GM19397 (cell line): ENCODE data around the gene ARRB2.

Source experiments
- ATAC-seq: cut with Tn5 transposase; IDR thresholded peaks from one replicate; pipeline ENCODE4 v1.9.1; 2021; ENCODE audit warnings: mild to moderate bottlenecking, moderate library complexity; ENCODE audit not compliant: unreplicated experiment

The ARRB2 gene

DNA sequence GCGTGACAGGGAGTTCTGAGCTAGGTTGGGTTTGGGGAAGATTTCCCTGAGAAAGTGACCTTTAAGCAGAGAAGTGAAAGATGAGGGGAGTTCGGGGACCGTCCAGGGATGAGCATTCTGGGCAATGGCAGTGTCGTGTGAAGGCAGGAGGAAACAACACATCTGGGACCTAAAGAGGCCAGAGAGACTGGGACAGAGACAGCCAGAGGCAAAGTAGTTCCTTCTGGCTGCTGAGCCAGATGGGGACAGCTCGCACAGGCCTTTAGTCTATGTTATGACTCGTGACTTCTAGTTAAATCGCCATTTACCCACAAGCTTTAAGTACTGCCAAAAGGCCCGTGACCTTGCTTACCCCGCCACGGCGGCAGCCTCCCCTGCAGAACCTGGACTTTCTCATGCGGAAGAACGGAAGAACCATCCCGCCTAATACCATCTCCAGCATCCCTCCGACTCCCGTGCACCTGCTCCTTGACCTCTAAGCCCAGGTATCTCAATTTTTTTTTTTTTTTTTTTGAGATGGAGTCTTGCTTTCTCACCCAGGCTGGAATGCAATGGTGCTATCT, 12.3 kb downstream of the ARRB2 start:
- no peak for ATAC-seq

DNA sequence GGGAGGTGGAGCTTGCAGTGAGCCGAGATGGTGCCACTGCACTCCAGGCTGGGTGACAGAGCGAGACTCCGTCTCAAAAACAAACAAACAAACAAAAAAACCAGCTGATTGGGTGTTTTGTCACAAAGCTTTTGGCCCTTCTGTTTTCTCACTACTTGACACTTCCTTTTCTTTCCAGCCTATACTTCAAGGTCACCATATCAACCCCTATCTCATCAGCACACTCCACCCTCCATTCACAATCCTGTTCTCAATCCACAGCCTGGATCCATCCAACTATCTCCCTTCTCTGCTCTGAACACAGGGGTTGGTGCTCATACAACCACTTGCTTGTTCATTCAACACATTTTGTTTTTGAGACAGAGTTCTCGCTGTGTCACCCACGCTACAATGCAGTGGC, 14.2 kb downstream of the ARRB2 start:
- no peak for ATAC-seq

DNA sequence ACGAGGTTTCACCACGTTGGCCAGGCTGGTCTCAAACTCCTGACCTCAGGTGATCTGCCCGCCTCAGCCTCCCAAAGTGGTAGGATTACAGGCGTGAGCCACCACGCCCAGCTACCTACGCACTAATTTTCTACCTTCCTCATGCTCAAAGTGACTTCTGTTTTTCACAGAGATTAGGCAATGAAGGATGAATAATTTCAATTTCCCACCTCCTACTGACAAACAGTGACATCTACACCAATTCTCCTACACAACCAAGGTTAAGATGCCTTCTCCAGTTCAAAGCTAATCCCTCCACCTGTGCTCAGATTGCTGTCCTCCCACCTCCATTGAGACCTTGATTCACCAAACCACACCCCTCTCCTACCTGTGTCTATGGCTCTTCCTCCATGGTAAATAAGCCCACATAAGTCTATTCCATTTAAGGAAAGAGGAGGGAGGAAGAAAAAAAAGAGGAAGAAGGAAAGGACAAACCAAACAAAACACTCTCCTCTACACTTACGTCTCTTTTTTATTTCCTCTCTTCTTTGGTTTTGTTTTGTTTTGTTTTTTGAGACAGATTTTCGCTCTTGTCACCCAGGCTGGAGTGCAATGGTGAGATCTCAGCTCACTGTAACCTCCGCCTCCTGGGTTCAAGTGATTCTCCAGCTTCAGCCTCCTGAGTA, 15.3 kb downstream of the ARRB2 start:
- no peak for ATAC-seq

DNA sequence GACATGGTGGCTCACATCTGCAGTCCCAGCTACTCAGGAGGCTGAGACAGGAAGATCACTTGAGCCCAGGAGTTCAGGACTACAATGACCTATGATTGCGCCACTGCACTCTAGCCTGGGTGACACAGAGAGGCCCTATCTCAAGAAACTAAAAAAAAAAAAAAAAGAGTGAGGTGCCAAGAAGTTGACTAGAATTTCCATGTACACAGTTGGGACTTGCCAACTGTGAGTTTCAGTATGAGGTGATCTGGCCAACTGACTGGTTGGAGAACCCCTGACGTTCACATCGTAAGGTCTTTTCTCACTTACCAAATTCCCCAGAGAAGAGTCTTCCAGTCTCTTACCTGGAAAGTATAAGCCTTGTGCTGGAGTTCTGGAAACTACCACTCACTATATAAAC, 17.7 kb downstream of the ARRB2 start:
- ATAC-seq, result no peak

DNA sequence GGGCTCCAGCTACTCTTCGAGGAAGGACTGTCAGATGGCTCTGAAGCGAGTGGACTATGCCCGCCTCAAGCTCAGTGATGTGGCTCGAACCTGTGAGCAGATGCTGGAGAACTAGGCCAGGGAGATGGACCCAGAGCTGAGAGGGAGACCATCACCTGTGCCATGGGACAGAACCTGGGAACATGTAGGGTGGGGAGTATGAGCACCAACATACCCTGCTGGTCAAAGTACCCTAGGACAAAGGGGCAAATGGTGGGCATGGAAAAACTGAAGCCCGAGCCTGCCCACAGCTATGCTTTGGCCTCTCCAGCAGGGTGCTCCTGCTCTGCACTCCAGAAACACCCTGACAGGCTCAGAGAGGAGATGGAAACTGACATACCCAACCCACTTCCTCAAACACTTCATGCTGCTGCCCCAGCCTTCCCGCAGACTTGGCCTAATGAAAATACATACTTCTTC, 22.7 kb downstream of the ARRB2 start:
- no peak for ATAC-seq

DNA sequence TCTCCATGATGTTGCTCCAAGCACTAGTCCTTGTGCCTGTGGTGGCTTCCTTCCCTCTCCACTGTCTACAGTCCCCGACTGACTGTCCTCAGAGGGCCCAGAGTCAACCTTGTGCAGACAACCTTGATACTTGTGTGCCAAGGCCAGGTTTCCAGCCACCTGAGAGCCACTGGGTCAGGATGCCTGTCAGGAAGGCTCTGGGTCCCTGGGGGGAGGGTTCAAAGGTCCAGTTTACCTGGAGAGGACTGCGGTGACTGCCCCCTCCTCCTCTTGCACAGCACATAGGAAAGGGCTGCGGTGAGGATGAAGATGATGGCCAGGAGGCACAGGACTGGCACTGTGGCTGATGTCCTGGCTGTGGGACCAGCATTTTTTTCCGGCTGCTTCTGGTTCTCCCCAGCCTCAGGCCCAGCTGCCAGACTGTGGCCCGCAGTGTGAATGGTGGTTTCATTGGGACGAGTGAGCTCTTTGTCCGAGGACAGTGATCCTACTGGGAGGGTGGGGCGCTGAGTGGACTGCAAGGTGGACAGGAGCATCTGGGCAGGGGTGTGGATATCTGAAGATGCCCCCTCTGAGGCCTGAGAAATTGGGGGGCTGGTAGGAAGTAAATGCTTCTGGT, 24.5 kb downstream of the ARRB2 start:
- ATAC-seq, result no peak

DNA sequence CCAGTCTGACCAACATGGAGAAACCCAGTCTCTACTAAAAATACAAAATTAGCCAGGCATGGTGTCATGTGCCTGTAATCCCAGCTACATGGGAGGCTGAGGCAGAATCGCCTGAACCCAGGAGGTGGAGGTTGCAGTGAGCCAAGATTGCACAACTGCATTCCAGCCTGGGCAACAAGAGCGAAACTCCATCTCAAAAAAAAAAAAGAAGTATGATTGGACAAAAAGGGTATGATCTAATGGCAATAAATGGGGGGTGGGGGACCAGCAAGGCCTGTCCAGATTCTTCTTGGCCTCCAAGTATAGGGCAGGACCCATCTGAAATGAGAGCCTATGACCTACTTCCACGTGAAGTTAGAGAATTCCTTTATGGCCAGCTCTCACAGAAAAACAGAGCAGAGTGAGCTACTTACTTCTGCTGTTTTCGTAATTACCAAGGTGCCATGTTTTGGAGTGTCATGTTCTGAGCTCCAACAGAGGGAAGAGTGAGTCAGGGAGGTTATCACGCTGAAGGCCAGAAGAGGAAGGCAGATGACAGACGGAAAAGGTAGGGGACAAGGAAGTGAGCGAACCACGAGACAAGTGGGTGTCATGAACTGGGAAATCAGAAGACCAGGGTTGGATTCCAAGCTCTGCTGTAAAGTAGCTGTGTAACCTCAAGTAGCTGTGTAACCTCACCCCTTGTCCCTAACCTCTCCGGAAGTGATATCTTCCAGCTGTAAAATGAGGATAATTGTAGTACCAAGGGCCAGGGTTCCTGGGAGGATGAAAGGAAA, 25.6 kb downstream of the ARRB2 start:
- ATAC-seq, result no peak

DNA sequence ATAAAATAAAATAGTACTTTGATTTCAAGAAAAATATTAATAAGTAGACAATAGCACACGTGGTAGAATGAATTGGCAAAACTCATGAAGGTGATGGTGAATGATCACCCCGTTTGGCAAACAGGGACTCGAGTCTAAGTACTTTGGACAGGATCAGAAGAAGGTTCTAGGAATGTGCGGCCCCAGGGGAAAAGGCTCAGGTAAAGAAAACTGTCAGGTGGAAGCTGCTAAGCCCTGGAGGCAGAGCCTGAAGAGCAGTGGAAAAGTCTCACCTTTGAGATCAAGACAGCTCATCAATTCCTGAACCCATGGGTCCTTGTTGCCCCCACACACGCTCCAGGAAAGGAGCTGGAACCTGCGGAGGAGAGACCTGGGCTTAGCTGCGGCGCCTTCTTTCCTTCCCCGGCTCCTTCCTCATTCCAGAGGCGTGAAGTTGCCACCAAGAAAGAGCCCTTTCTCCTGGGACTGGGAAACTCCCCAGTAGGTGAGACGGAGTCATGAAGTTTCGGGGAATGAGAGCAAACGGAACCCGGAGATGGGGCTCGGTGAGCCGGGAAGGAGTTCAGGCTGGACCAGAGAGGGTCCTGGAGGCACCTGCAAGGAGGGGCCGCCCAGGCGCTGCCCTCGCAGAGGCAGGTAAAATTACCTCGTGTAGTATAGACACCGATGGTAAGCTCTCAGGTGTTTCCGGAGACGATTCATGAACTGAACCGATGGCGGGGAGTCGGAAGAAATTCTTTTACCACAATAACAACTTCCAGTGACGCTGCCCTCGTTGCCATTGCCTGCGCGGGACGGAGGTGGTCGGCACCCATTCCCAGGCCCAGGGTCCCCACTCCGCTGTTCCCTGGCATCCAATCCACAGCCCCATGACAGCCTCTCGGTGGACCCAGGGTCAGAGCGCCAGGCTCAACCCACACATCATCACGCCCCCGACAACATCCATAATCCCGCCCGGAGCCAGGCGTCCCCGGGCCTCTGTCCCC, 28.0 kb downstream of the ARRB2 start:
- ATAC-seq, result no peak

DNA sequence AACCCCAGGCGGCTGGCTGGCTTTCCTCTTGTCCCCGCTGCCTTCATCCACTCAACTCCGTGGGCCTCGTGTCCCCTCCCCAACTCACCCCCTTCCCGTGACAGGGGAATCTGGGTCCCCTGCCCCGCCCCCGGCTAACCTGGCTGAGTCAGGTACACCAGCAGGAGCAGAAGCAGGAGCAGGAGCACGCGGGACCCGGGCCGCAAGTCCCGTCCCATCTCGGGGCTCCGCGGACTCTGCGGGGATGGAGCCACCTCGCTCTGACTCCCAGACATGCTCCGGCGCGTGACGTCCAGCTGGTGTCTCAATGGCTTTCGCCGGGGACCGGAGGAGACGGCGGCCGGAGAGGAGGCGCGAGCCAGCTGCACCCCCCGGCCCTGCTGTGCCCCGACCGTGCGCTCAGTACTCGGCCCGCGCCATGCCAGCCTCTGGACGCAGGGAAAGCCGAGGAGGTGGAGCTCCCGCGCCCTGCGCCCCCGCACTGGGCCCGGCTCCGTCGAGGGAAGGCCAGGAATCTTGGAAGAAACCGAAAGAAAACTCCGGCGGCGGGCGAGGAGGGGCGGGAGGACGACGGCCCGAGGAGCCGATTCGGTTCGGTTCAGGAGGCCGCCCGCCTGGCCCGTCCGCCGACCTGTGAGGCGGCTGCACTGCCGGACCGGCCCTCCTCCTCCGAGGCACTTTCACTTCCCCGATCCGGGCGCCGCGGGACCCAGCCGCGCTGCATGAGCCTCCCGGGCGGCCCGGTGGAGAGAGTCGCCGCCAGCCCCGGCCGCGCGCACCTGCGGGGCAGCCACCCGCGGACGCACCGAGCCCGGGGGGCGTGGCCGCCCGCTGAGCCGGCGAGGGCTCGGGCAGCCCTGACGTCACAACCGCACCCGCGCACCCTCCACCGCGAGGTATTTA, 28.9 kb downstream of the ARRB2 start, which contains the start of the genes CXCL16 and ZMYND15:
CXCL16 (minus strand) TSS at position 807 of the 903 bp plus-strand sequence; CDS start at position 218, 589 bp downstream.
ZMYND15 (plus strand) TSS at position 712 of the 903 bp plus-strand sequence. CDS start 716 bp downstream, outside the sequence.
- peak; percentile 68 for ATAC-seq

DNA sequence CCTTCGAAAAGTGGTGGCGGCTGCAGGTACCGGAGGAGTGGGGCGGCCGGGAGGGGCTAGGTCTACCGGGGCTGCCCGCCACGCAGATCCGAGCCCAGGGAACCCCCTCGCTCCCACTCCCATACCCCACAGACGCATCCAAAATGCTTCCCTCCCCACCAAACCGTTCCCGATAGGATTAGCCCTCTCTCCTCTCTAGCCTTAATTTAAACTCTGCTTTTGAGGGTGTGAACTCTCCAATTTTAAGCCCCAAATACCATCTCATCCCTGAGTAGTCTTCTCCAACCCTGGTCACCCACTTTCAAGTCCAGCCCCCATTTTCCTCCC, 29.6 kb downstream of the ARRB2 start:
- no peak for ATAC-seq

DNA sequence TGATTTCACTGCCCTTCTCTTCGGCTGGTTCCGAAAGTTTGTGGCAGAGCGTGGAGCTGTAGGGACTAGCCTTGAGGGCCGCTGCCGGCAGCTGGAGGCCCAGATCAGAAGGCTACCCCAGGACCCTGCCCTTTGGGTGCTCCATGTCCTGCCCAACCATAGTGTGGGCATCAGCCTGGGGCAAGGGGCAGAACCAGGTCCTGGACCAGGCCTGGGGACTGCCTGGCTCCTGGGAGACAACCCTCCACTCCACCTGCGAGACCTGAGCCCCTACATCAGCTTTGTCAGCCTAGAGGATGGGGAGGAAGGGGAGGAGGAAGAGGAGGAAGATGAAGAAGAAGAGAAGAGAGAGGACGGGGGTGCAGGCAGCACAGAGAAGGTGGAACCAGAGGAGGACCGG, 30.2 kb downstream of the ARRB2 start:
- ATAC-seq, result no peak

DNA sequence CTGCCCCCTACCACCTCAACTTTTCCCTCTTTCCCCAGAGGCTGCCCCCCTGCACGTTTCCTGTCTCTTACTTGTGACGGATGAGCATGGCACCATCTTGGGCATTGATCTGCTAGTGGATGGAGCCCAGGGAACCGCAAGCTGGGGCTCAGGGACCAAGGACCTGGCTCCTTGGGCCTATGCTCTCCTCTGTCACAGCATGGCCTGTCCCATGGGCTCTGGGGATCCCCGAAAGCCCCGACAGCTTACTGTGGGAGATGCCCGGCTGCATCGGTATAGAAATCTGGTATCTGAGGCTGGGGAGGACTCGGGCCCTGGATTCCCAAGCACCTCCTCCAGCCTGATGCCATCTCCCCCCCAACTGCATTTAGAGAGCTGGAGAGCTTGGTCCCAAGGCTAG, 31.1 kb downstream of the ARRB2 start:
- no peak for ATAC-seq

DNA sequence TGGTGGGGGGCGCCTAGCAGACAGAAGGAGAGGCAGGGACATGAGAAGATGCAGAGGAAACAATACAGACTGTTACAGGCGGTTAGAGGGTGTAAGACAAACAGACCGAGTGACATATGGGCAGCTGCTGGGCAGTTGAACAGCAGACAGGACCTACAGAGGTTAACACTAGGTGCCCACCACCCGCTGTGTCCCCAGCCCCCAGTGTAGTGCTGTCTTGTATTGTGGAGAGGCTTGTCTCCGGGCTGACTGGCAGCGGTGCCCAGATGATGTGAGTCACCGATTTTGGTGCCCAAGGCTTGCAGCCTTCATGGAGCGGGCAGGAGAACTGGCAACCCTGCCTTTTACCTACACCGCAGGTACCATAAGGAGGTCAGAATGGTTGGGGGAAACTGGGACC, 31.7 kb downstream of the ARRB2 start:
- ATAC-seq, result no peak

DNA sequence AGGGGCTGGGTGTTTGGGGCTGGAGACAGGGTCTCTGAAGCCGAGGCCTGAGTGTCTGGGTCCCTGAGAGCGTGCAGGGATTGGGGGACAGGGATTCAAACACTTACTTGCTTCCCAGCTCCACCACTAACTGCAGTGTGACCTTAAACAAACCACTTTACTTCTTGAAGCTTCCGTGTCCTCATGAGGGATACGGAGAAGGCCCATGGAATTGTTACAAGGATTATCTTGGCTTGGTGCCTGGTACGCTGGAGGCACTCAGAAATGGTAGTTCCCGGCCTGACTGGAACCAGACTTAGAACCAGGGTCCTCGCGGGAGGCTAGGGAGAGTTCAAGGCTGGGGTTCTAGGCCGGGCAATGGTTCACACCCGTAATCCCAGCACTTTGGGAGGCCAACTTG, 32.2 kb downstream of the ARRB2 start:
- ATAC-seq, result no peak

DNA sequence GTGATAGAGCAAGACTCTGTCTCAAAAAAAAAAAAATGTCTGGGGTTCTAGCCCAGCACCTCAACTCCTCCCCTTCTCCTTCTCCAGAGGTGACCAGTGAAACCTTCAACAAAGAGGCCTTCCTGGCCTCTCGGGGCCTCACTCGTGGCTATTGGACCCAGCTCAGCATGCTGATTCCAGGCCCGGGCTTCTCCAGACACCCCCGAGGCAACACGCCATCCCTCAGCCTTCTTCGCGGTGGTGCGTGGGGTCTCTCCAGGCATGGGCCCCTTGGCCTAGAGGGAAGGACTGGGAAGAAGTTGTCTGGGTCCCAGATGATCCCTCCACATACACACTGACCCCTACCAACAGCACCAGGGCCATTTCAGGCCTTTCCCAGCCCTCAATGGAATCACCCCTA, 32.8 kb downstream of the ARRB2 start:
- no peak for ATAC-seq

DNA sequence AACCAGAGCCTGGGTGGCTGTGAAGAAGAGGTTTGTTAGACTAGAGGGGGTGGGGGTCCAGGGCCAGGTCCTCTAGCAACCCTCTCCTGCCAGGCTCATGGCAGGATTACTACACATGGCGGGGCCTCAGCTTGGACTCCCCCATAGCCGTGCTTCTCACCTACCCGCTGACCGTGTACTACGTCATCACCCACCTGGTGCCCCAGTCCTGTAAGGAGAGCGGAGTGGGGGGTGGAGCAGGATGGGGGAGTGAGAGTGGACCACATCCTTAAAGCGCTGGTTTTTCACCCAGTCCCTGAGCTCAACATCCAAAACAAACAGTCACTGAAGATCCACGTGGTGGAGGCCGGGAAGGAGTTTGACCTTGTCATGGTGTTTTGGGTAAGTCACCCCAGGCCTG, 33.5 kb downstream of the ARRB2 start:
- no peak for ATAC-seq

DNA sequence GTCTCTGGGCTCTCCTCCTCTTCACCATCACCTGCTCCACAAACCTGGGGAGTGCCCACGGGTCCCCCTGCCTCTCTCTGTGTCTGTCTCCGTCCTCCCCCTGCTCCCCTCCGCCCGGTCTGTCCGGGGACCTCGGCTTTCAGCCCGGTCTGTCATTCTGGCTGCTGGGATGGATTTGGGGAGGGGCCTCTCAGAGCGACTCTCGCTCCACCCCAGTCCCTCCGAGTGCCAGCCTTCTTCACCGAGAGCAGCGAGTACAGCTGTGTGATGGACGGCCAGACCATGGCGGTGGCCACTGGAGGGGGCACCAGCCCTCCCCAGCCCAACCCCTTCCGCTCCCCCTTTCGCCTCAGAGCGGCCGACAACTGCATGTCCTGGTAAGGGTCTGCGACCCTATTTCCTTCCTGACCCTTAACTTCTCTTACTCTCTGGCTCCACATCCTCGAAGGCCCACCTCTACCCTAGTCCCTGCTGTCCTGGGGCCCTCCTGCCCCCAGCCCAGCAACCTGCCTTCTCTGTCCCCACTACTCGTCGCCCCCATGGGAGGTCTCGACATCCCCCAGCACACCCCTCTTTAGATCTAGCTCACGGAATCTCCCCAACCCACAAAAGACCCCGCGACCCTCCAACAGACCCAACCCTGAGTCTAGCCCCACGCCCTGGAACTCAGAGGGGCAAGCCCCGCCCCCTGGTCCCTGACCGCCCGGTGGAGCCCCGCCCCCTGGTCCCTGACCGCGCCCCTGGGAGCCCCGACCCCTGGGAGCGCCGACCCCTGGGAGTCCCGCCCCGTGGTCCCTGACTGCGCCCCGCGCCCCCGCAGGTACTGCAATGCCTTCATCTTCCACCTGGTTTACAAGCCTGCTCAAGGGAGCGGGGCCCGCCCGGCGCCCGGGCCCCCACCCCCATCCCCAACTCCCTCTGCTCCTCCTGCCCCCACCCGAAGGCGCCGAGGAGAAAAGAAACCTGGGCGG, 34.9 kb downstream of the ARRB2 start:
- no peak for ATAC-seq

DNA sequence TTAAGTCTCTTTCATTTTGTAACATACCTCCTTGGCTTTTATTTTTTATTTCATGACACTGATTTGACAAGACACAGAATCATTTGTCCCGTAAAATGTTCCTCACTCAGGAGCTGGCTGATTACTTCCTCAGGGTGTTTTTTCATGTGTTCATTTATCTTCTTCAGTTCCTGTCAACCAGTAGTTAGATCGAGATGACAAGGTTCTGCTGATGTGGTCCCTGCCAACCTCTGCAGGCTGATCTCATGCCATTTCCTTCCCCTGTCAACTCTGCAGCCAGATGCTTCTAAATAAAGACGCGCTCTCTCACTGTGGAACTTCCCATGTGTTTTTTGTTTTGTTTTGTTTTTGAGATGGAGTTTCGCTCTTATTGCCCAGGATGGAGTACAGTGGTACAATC, 37.4 kb downstream of the ARRB2 start:
- ATAC-seq, result no peak
